ENCODE results near the gene ZCCHC7.

- TF ChIP-seq EZH2phosphoT487 (IDR thresholded peaks at IDR 0.05; ENCODE audit: borderline replicate concordance, low read length) (no peak), CTCF (IDR thresholded peaks at IDR 0.05; ENCODE audit: low read depth, low read length, poor library complexity, severe bottlenecking) (no peak)
Measured at GRCh38 chr9:37264539-37264938, 144.2 kb downstream of the ZCCHC7 start.
